K562 (cell line): Measurements from ENCODE around the gene TMEM167A. TPM values are rescaled to one million over a fixed set of nuclear protein-coding genes. Genes with fewer than 3 reads are reported as not detected.

Experiments used
- ATAC-seq: fragments of 200-7000 bp; cut with Tn5 transposase; 3 replicates; pipeline ENCODE4 v1.9.1; 2020; ENCODE audit warnings: moderate library complexity
- BruUV-seq: library from RNA; stranded (reverse); fragments of 400-500 nt; replicated peaks from 2 replicates; lab custom pipeline; 2021; lab: Mats Ljungman, UMichigan
- CTCF ChIA-PET: fragments of 300-600 bp; formaldehyde crosslinking; extraction: SDS; loops from one replicate; lab custom pipeline; 2021; ENCODE audit warnings: low intra/inter-chr PET ratio; lab: Yijun Ruan, JAX
- POLR2A ChIA-PET: fragments of 300-600, 350-650 bp; sonication (Branson Sonifier 250); formaldehyde crosslinking; extraction: SDS; loops from one replicate; lab custom pipeline; 2021; ENCODE audit warnings: antibody characterized with exemption, inconsistent platforms; lab: Yijun Ruan, JAX
- DNase-seq, 4 experiments: peaks; one replicate each; pipeline versions ENCODE4 v3.0.0 to v3.0.0-alpha.2; 2011 to 2018; ENCODE audit warnings: low spot score in 3 of 4, mixed read lengths in 3 of 4; ENCODE audit errors: extremely low read depth in 1 of 4
- FAIRE-seq: peaks from 2 replicates; lab custom pipeline; 2011; peaks lifted over from hg19 to GRCh38; lab: Jason Lieb, UNC
- H2AFZ ChIP-seq: 2 replicates; pipeline ENCODE4 v1.6.0; 2011; ENCODE audit warnings: low read depth, low read length, control low read depth, inconsistent platforms
- H3K27ac ChIP-seq: fragments of 200-600 bp; 3 replicates; pipeline ENCODE4 v1.8.0; 2011; ENCODE audit warnings: low read depth, mild to moderate bottlenecking, control low read depth, inconsistent platforms, low read length, moderate library complexity, mixed read lengths; ENCODE audit errors: extremely low read depth
- H3K27me3 ChIP-seq, 2 experiments: fragments of 300-600 bp in 1 of 2; 2 replicates in 1 of 2; 3 replicates in 1 of 2; pipeline versions ENCODE4 v1.6.0 to v1.8.0; 2011; ENCODE audit warnings: inconsistent platforms in 2 of 2, low read length in 2 of 2, mild to moderate bottlenecking in 1 of 2, mixed read lengths in 1 of 2, moderate library complexity in 1 of 2; ENCODE audit not compliant: control insufficient read depth in 2 of 2, insufficient read depth in 2 of 2
- H3K36me3 ChIP-seq: fragments of 300-600 bp; 3 replicates; pipeline ENCODE4 v1.8.0; 2011; ENCODE audit warnings: mild to moderate bottlenecking, low read length, inconsistent platforms; ENCODE audit not compliant: control insufficient read depth, insufficient read depth
- H3K4me1 ChIP-seq, 2 experiments: fragments of 200-600 bp in 1 of 2; replicated peaks in 1 of 2; 2 replicates in 1 of 2; 3 replicates in 1 of 2; pipeline versions ENCODE4 v1.5.1 to v1.8.0; 2011; ENCODE audit warnings: inconsistent platforms in 2 of 2, low read length in 2 of 2, mild to moderate bottlenecking in 1 of 2, mixed read lengths in 1 of 2, moderate library complexity in 1 of 2; ENCODE audit not compliant: control insufficient read depth in 2 of 2, insufficient read depth in 2 of 2
- H3K4me2 ChIP-seq: 2 replicates; pipeline ENCODE4 v1.6.1; 2011; ENCODE audit warnings: low read length, control low read depth, inconsistent platforms, mixed read lengths; ENCODE audit not compliant: insufficient read depth
- H3K4me3 ChIP-seq: fragments of 200-600 bp; sonication (generic), shearing (Covaris generic); 2 replicates; pipeline ENCODE4 v1.5.1; 2016; ENCODE audit warnings: control low read depth, inconsistent platforms
- H3K79me2 ChIP-seq: fragments of 200-600 bp; 3 replicates; pipeline ENCODE4 v1.8.0; 2011; ENCODE audit warnings: low read length, inconsistent platforms; ENCODE audit not compliant: control insufficient read depth, insufficient read depth
- H3K9ac ChIP-seq, 2 experiments: 2 replicates each; pipeline versions ENCODE4 v1.6.0 to v1.6.1; 2011; ENCODE audit warnings: low read depth in 2 of 2, low read length in 2 of 2, control low read depth in 1 of 2, inconsistent platforms in 1 of 2, mild to moderate bottlenecking in 1 of 2, mixed read lengths in 1 of 2; ENCODE audit not compliant: insufficient read depth in 1 of 2
- H3K9me1 ChIP-seq: one replicate; pipeline ENCODE4 v1.6.0; 2011; ENCODE audit warnings: inconsistent platforms, mild to moderate bottlenecking, low read length, moderate library complexity; ENCODE audit not compliant: control insufficient read depth, insufficient read depth
- H3K9me3 ChIP-seq: replicated peaks from 2 replicates; pipeline ENCODE4 v1.5.1; 2011; ENCODE audit warnings: low read depth, low read length, inconsistent platforms; ENCODE audit not compliant: control insufficient read depth, insufficient read depth
- H4K20me1 ChIP-seq: replicated peaks from 2 replicates; pipeline ENCODE4 v1.6.1; 2011; ENCODE audit warnings: low read length, inconsistent platforms, mixed read lengths; ENCODE audit not compliant: control insufficient read depth, insufficient read depth
- CBFA2T3 ChIP-seq: fragments of 450-650 bp; IDR thresholded peaks from 2 replicates; pipeline ENCODE4 v1.6.1; 2017
- CHCHD3 ChIP-seq: fragments of 250-450 bp; sonication (Bioruptor Pico); IDR thresholded peaks from 2 replicates; pipeline ENCODE4 v2.1.2; 2022; ENCODE audit warnings: mild to moderate bottlenecking
- CHD4 ChIP-seq: fragments of 200-600 bp; sonication (generic); IDR thresholded peaks from 3 replicates; pipeline ENCODE4 v1.6.1; 2012; ENCODE audit warnings: low read depth, mild to moderate bottlenecking, mixed read lengths, low read length, inconsistent platforms; ENCODE audit not compliant: insufficient read depth, insufficient replicate concordance, poor library complexity, severe bottlenecking
- ERF ChIP-seq: fragments of 450-650 bp; formaldehyde crosslinking; IDR thresholded peaks from 2 replicates; pipeline ENCODE4 v1.4.0; 2020; ENCODE audit warnings: mild to moderate bottlenecking, mixed read lengths
- ESRRB ChIP-seq: fragments of 250-450 bp; sonication (Bioruptor Pico); IDR thresholded peaks from 2 replicates; pipeline ENCODE4 v1.5.0; 2020; ENCODE audit warnings: mild to moderate bottlenecking, moderate library complexity, borderline replicate concordance
- L3MBTL2 ChIP-seq: fragments of 450-650 bp; IDR thresholded peaks from 2 replicates; pipeline ENCODE4 v1.6.1; 2016; ENCODE audit warnings: mild to moderate bottlenecking, moderate library complexity
- MAFK ChIP-seq: IDR thresholded peaks from 2 replicates; pipeline ENCODE4 v1.6.1; 2011; ENCODE audit warnings: low read length, improper control_type of control experiment
- MAX ChIP-seq: sonication (generic); formaldehyde crosslinking; IDR thresholded peaks from 2 replicates; pipeline ENCODE4 v1.9.0; 2022; ENCODE audit warnings: mild to moderate bottlenecking, missing genetic modification reagents
- MECOM ChIP-seq: fragments of 250-450 bp; sonication (Bioruptor Pico); IDR thresholded peaks from 2 replicates; pipeline ENCODE4 v1.8.0; 2022; ENCODE audit warnings: inconsistent platforms
- NR4A1 ChIP-seq, 2 experiments: fragments of 250-450 bp in 1 of 2; fragments of 450-650 bp in 1 of 2; sonication (Bioruptor Pico) in 1 of 2; IDR thresholded peaks; 2 replicates each; pipeline versions ENCODE4 v1.4.0 to v1.6.1; 2016 to 2020; ENCODE audit warnings: mild to moderate bottlenecking in 2 of 2, missing compliant biosample characterization in 1 of 2, missing genetic modification characterization in 1 of 2, moderate library complexity in 1 of 2
- PHF21A ChIP-seq: fragments of 450-650 bp; IDR thresholded peaks from 2 replicates; pipeline ENCODE4 v1.6.1; 2017; ENCODE audit warnings: low read depth, borderline replicate concordance
- PML ChIP-seq: IDR thresholded peaks from 2 replicates; pipeline ENCODE4 v1.6.1; 2012; ENCODE audit warnings: low read length, inconsistent platforms
- TEAD2 ChIP-seq: fragments of 450-650 bp; IDR thresholded peaks from 2 replicates; pipeline ENCODE4 v1.6.1; 2016; ENCODE audit warnings: missing genetic modification characterization, control low read depth, missing compliant biosample characterization
- TFAP4 ChIP-seq: sonication (generic); formaldehyde crosslinking; IDR thresholded peaks from 2 replicates; pipeline ENCODE4 v1.8.0; 2022; ENCODE audit warnings: missing genetic modification reagents, mild to moderate bottlenecking, moderate library complexity, borderline replicate concordance
- ZBTB5 ChIP-seq: fragments of 450-650 bp; IDR thresholded peaks from 2 replicates; pipeline ENCODE4 v1.6.1; 2017; ENCODE audit warnings: antibody characterized with exemption
- ZBTB9 ChIP-seq: fragments of 450-650 bp; formaldehyde crosslinking; IDR thresholded peaks from 2 replicates; pipeline ENCODE4 v1.4.0; 2020; ENCODE audit warnings: mild to moderate bottlenecking, moderate library complexity
- ZFPM2 ChIP-seq: fragments of 250-450 bp; sonication (Bioruptor Pico); IDR thresholded peaks from 2 replicates; pipeline ENCODE4 v1.5.1; 2022; ENCODE audit warnings: mild to moderate bottlenecking
- ZNF551 ChIP-seq: fragments of 250-450 bp; sonication (Bioruptor Pico); IDR thresholded peaks from 2 replicates; pipeline ENCODE4 v1.5.0; 2021; ENCODE audit warnings: mild to moderate bottlenecking, moderate library complexity
- WGBS: fragments of 100-300 bp; shearing (Covaris generic); methylation state at CpG from one replicate; pipeline ENCODE4 v1.1.6; 2016; ENCODE audit warnings: low coverage, mixed read lengths; ENCODE audit not compliant: insufficient coverage; ENCODE audit errors: missing lambda C conversion rate; 5-methylcytosine and 5-hydroxymethylcytosine counted together
- in situ Hi-C: fragments of 300-500 bp; cut with MboI; formaldehyde crosslinking; loops from 4 replicates; pipeline ENCODE4 v1.15.0; 2018; ENCODE audit warnings: inconsistent platforms, mixed read lengths
- intact Hi-C: fragments of 100-400 bp; cut with micrococcal nuclease; formaldehyde crosslinking; loops from 2 replicates; pipeline ENCODE4 v1.14.2; 2022
- polyA plus RNA-seq, 8 experiments: library from polyadenylated mRNA; depleted of rRNA in 4 of 8; stranded (reverse) in 5 of 8; unstranded in 3 of 8; fragments of >200 nt; fragmentation: Nextera tagmentation in 2 of 8; fragmentation: Illumina TruSeq in 1 of 8; extraction: Ambion mirVana in 2 of 8; extraction: Trizol in 1 of 8; gene quantifications; 2 replicates each; pipeline versions ENCODE4 v1.2.1 to v1.2.3, GENCODE V29; 2011 to 2014; ENCODE audit warnings: inconsistent platforms in 1 of 8, missing spikeins in 1 of 8
- total RNA-seq, 7 experiments: library from RNA; depleted of rRNA in 6 of 7; stranded (reverse); fragments of >200 nt in 6 of 7; fragmentation: Illumina TruSeq in 2 of 7; extraction: Trizol in 2 of 7; gene quantifications; 2 replicates each; pipeline versions ENCODE4 v1.2.1 to v1.2.3, GENCODE V29; 2011 to 2021; ENCODE audit warnings: low replicate concordance in 1 of 7

Gene TMEM167A
- total and polyA plus RNA-seq, 9 of the 15 experiments (the other 6 are each of a cell fraction or from before 2014, with no cell fraction given): 35.3 to 458 (median 110) TPM

GRCh38 chr5:83049370-83049885 lies 27.8 kb downstream of the TMEM167A start:
- intact Hi-C loops: no loop called here
- Histone ChIP-seq H3K9me1 (no peaks in the 10 kb centered on the region), H3K79me2 (no peaks in the 10 kb centered on the region), H3K9me3 (no peaks in the 10 kb centered on the region), H2AFZ (no peak overlapping the region), H3K4me1 (no peaks in the 10 kb centered on the region), H3K4me3 (no peak overlapping the region), H3K4me2 (no peak overlapping the region), H4K20me1 (no peaks in the 10 kb centered on the region), H3K36me3 (peaks cover 25% of the 10 kb centered on the region; the same call in 2 of the 3 replicates), H3K27ac (no peak overlapping the region), H3K27me3 (no peaks in the 10 kb centered on the region)
- no peak for FAIRE-seq
- 84% methylated on average over 3 of the region's 3 CpGs for WGBS
- ChIA-PET CTCF (no interaction called here), POLR2A (interaction anchor here (0.5 to 1.7 kb wide), 2 partner anchors 12 to 51 kb away, joined by 3 read pairs; no protein-coding TSS in a partner anchor)
- DNase-seq: no peak
- in situ Hi-C loops: no loop called here
- ATAC-seq: no peak
- TF ChIP-seq L3MBTL2 (no peak), ERF (no peak), ESRRB (CRISPR knock-in tag) (no peak), MAFK (no peak), TEAD2 (tag) (no peak), ZNF551 (no peak), MECOM (CRISPR knock-in tag) (no peak), PML (no peak), MAX (CRISPR knock-in tag) (no peak), PHF21A (no peak), CHCHD3 (CRISPR knock-in tag) (no peak), TFAP4 (CRISPR knock-in tag) (no peak), ZFPM2 (CRISPR knock-in tag) (no peak), CHD4 (no peak), CBFA2T3 (no peak), NR4A1 (CRISPR knock-in tag; IDR thresholded peaks at IDR 0.05) (no peak), NR4A1 (tag; IDR thresholded peaks at IDR 0.05) (no peak), ZBTB5 (no peak), ZBTB9 (CRISPR knock-in tag) (no peak)
- TF ChIP-seq, all 486 proteins: peak for 0
- no peak overlapping the region for H3K9ac ChIP-seq
- no TSS peak for BruUV-seq
